Ishikawa (cell line): Measurements from ENCODE around the gene SGMS1.

Source experiments
- EGR1 ChIP-seq: IDR thresholded peaks from 2 replicates; pipeline ENCODE4 v1.6.1; 2012
- EP300 ChIP-seq: IDR thresholded peaks from 2 replicates; pipeline ENCODE4 v1.6.1; 2012; ENCODE audit warnings: borderline replicate concordance
- RAD21 ChIP-seq: IDR thresholded peaks from 2 replicates; pipeline ENCODE4 v1.6.1; 2012; ENCODE audit warnings: low read depth
- TAF1 ChIP-seq: IDR thresholded peaks from 2 replicates; pipeline ENCODE4 v1.6.1; 2012; ENCODE audit warnings: low read depth, mild to moderate bottlenecking
- TEAD4 ChIP-seq: IDR thresholded peaks from 2 replicates; pipeline ENCODE4 v1.6.1; 2012
- TF ChIP-seq, protein P1 (sequence below): IDR thresholded peaks from 2 replicates; pipeline ENCODE4 v1.6.1; 2012
- TF ChIP-seq, protein P2 (sequence below): IDR thresholded peaks from 2 replicates; pipeline ENCODE4 v1.6.1; 2012; ENCODE audit warnings: low read depth, mild to moderate bottlenecking

DNA sequence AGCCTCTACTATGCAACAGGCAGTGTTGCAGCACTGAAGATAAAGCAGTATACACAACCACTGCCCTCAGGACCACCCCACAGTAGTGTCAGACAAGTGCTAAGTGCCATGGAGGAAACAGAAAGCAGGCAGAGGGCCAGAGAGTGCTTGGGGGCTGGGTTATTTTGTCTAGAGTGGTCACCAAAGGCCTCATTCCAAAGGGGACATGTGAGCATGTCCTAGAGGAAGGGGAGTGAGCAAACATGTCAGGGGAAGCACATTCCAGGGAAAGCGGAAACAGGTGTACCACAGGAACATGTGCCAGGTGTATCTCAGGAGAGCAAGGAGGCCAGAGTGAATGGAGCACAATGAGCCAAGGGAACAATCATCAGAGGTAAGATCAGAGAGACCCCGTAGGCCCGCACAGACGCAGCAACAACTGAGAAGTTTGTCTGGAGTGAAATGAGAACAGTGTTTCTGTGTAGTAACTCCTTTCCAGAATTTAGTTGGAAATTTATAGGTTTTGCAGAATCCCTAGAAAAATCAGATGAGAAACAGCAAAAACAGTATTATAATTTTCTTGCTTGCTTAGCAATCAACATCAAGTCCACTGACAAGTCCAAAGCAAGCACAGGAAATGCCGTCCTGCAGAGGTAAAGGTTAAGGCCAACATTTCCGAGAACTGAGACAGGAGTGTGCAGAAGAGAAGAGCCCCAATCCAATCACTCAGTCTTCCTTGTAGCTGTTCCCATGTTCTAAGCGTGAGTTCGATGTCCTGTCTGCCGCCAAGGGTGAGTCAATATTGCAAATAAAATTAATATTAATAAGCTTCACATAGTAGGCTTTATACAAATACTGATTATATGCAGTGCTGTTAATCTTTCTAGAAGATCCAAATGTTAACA, 67.3 kb downstream of the SGMS1 start:
- no peak for TF ChIP-seq EP300
- TF ChIP-seq, protein P1, sequence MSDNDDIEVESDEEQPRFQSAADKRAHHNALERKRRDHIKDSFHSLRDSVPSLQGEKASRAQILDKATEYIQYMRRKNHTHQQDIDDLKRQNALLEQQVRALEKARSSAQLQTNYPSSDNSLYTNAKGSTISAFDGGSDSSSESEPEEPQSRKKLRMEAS: no peak
- TF ChIP-seq, protein P2, sequence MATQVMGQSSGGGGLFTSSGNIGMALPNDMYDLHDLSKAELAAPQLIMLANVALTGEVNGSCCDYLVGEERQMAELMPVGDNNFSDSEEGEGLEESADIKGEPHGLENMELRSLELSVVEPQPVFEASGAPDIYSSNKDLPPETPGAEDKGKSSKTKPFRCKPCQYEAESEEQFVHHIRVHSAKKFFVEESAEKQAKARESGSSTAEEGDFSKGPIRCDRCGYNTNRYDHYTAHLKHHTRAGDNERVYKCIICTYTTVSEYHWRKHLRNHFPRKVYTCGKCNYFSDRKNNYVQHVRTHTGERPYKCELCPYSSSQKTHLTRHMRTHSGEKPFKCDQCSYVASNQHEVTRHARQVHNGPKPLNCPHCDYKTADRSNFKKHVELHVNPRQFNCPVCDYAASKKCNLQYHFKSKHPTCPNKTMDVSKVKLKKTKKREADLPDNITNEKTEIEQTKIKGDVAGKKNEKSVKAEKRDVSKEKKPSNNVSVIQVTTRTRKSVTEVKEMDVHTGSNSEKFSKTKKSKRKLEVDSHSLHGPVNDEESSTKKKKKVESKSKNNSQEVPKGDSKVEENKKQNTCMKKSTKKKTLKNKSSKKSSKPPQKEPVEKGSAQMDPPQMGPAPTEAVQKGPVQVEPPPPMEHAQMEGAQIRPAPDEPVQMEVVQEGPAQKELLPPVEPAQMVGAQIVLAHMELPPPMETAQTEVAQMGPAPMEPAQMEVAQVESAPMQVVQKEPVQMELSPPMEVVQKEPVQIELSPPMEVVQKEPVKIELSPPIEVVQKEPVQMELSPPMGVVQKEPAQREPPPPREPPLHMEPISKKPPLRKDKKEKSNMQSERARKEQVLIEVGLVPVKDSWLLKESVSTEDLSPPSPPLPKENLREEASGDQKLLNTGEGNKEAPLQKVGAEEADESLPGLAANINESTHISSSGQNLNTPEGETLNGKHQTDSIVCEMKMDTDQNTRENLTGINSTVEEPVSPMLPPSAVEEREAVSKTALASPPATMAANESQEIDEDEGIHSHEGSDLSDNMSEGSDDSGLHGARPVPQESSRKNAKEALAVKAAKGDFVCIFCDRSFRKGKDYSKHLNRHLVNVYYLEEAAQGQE: no peak
- no peak for TF ChIP-seq EGR1
- no peak for TF ChIP-seq RAD21
- no peak for TF ChIP-seq TEAD4
- no peak for TF ChIP-seq TAF1
